ENCODE results near the gene PANK3. TPM values are rescaled to one million over a fixed set of nuclear protein-coding genes. Genes with fewer than 3 reads are reported as not detected.
A peak's percentile ranks its signal among the peaks of the same experiment; 100 is the strongest.
"Not testable (repeated sequence)": the region's sequence is repeated elsewhere in the genome, so short reads cannot be mapped to it uniquely, and the experiment has no call there.

The PANK3 gene
- total RNA-seq, 1 experiment from 2014 or later = 44.6 TPM

- in situ Hi-C loops (cut with HindIII; ENCODE audit: low sequenced_read_pairs) = no loop called here
- DNase-seq (ENCODE audit: low spot score) = no peak
These were observed 19.5 kb upstream of the PANK3 start for GRCh38 chr5:168598639-168599038.

- in situ Hi-C loops (cut with HindIII; ENCODE audit: low sequenced_read_pairs) = no loop called here
- DNase-seq (ENCODE audit: low spot score) = no peak
These were observed 17.8 kb upstream of the PANK3 start for GRCh38 chr5:168596927-168597326.

- in situ Hi-C loops (cut with HindIII; ENCODE audit: low sequenced_read_pairs); DNase-seq (ENCODE audit: low spot score): not testable (repeated sequence)
These were observed 17.0 kb upstream of the PANK3 start for GRCh38 chr5:168596122-168596521.

- DNase-seq (ENCODE audit: low spot score) = no peak
- in situ Hi-C loops (cut with HindIII; ENCODE audit: low sequenced_read_pairs) = no loop called here
These were observed 12.8 kb upstream of the PANK3 start for GRCh38 chr5:168592014-168592368.

GRCh38 chr5:168591302-168592013 lies 12.3 kb upstream of the PANK3 start:
- in situ Hi-C loops (cut with HindIII; ENCODE audit: low sequenced_read_pairs) = no loop called here
- no peak for DNase-seq (ENCODE audit: low spot score)

- in situ Hi-C loops (cut with HindIII; ENCODE audit: low sequenced_read_pairs) = no loop called here
- DNase-seq (ENCODE audit: low spot score) = no peak
These were observed 11.5 kb upstream of the PANK3 start for GRCh38 chr5:168590666-168591065.

GRCh38 chr5:168587987-168588386 lies 8.8 kb upstream of the PANK3 start:
- DNase-seq (ENCODE audit: low spot score) = no peak
- in situ Hi-C loops (cut with HindIII; ENCODE audit: low sequenced_read_pairs) = no loop called here

- in situ Hi-C loops (cut with HindIII; ENCODE audit: low sequenced_read_pairs) = no loop called here
- peak; percentile 94 for DNase-seq (ENCODE audit: low spot score)
These were observed 6.1 kb upstream of the PANK3 start for GRCh38 chr5:168585119-168585856.

- in situ Hi-C loops (cut with HindIII; ENCODE audit: low sequenced_read_pairs) = no loop called here
- no peak for DNase-seq (ENCODE audit: low spot score)
These were observed 4.7 kb upstream of the PANK3 start for GRCh38 chr5:168583742-168584482.

GRCh38 chr5:168580814-168581469 lies 1.8 kb upstream of the PANK3 start:
- in situ Hi-C loops (cut with HindIII; ENCODE audit: low sequenced_read_pairs); DNase-seq (ENCODE audit: low spot score): not testable (repeated sequence)

- DNase-seq (ENCODE audit: low spot score) = no peak
- in situ Hi-C loops (cut with HindIII; ENCODE audit: low sequenced_read_pairs) = no loop called here
These were observed 1.0 kb upstream of the PANK3 start for GRCh38 chr5:168580227-168580508.

- in situ Hi-C loops (cut with HindIII; ENCODE audit: low sequenced_read_pairs) = no loop called here
- DNase-seq (ENCODE audit: low spot score) = peak; percentile 100
These were observed 489 bp upstream of the PANK3 start for GRCh38 chr5:168579488-168580226.

GRCh38 chr5:168578006-168578405 lies 1.2 kb downstream of the PANK3 start:
- in situ Hi-C loops (cut with HindIII; ENCODE audit: low sequenced_read_pairs) = no loop called here
- DNase-seq (ENCODE audit: low spot score) = peak; percentile 24

GRCh38 chr5:168575391-168576372 lies 3.5 kb downstream of the PANK3 start:
- in situ Hi-C loops (cut with HindIII; ENCODE audit: low sequenced_read_pairs) = no loop called here
- peak; percentile 74 for DNase-seq (ENCODE audit: low spot score)

GRCh38 chr5:168574156-168574555 lies 5.0 kb downstream of the PANK3 start:
- DNase-seq (ENCODE audit: low spot score); in situ Hi-C loops (cut with HindIII; ENCODE audit: low sequenced_read_pairs): not testable (repeated sequence)

GRCh38 chr5:168573663-168574062 lies 5.5 kb downstream of the PANK3 start:
- DNase-seq (ENCODE audit: low spot score); in situ Hi-C loops (cut with HindIII; ENCODE audit: low sequenced_read_pairs): not testable (repeated sequence)

GRCh38 chr5:168570490-168571328 lies 8.5 kb downstream of the PANK3 start:
- no peak for DNase-seq (ENCODE audit: low spot score)
- in situ Hi-C loops (cut with HindIII; ENCODE audit: low sequenced_read_pairs) = no loop called here
